Activated CD4-positive, alpha-beta T cell treated with anti-CD3 and anti-CD28 coated beads for 1 hour (primary cell): ENCODE data around the gene NDUFA11.

ENCODE experiments used
- DNase-seq: peaks from one replicate; pipeline ENCODE4 v3.0.0-alpha.2; 2020

The NDUFA11 gene

GRCh38 chr19:5932146-5932545 is 28.6 kb upstream of the NDUFA11 start:
- DNase-seq = no peak

DNA sequence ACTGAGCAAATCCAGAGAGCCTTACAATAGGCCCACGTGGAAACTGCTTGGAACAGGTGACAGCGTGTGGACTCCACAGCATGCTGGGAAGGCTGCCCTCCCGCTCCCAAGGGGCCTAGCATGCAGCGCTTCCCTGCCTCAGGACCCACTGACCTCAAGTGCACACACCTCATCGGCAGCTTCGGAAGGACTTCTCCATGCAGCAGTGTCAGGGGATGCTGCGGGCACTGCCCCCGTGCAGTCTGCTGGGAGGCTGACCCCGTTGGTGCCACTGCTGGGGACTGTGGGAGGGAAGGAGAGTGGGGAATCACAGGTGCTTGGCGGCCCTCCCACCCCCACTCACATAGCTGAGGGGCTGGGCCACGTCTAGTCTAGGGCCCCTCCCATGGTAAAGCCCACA is 27.7 kb upstream of the NDUFA11 start:
- no peak for DNase-seq

DNA sequence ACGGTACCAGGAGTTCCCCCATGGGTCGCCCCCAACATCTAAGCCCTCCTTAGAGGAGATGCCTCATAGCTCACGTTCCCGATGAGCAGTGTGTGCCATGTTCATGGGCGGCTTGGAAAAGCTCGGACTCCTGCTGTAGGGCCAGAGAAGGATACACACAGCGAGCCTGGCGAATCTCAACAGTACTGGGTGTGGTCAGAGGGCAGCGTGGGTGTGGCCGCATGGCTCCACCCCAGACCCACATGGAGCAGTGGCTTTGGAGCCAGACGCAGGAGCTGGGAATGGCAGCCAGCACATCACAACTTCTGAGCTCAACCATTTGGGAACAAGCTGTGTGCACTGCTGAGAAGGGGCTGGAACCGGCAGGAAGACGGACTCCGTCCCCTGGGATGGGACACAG is 26.0 kb upstream of the NDUFA11 start:
- no peak for DNase-seq

DNA sequence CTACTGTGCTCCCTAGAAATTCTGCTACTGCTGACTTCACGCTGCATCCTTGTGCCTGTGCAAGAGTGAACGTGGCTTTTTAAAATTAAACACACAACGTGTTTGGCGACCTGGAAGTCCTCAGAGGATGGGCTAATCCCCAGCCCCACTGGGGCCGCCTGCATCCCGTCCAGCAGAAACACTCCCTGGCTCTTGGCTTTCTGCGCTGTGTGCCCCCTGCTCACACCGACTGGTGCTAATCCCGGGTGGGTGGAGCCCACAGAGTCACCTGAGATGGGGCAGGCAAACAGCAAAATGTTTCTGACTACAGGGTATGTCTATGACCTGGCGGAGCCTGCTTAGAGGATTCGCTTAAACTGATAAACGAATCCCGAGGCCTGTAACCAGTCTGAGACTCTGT is 25.6 kb upstream of the NDUFA11 start:
- DNase-seq = no peak

DNA sequence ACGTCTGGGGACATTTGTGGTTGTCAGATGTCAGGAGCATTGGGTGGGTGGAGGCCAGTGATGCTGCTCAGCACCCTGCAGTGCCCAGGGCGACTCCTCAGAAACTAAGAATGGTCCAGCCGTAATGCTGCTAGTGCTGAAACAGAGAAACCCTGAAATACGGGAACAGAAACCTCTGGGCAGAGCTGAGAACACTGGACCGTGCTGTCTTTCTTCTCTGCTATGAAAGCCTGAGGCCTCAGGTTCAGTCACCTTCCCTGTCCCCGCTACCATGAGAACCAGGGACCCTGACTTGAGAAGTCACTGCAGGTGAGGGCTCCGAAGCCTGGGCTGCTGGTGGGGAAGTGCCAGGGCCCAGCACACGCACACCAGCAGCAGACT is 23.8 kb upstream of the NDUFA11 start:
- no peak for DNase-seq

DNA sequence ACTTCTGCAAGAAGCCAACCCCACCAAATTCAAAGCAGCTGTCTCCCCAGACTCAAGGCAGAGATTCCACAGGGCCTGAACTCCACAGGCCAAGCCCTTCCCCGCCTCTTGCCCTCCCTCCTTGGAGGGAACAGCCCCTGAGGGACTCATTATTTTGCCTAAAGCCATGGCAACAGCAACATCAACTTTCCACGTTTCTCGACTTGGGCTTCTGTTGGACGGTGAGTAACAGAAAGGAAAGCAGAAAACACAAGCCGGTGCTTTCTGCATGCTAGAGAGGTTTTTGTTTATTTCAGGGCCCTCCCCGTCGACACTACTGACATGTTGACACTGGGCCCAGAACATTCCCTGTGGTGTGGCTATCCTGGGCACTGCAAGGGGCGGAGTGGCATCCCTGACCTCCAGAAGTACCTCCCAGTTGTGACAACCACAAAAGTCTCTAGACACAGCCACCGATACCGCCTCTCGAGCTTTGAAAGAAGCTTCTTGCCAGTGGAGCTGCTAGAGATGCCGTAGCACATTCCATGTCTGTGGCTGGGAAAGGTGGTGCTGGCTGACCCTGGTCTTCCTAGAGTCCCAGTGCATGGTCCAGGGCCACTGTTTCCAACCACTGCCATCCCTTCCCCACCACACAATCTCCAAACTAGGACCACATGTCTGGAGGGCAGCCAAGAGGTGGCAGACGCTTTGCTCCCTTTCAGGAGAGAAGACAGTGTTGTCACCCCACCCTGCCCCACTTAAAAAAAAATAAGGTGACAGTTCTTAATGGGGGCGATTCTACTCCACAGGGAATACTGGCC is 23.3 kb upstream of the NDUFA11 start:
- no peak for DNase-seq

- DNase-seq = no peak
These were observed 22.3 kb upstream of the NDUFA11 start for GRCh38 chr19:5925830-5926427.

DNA sequence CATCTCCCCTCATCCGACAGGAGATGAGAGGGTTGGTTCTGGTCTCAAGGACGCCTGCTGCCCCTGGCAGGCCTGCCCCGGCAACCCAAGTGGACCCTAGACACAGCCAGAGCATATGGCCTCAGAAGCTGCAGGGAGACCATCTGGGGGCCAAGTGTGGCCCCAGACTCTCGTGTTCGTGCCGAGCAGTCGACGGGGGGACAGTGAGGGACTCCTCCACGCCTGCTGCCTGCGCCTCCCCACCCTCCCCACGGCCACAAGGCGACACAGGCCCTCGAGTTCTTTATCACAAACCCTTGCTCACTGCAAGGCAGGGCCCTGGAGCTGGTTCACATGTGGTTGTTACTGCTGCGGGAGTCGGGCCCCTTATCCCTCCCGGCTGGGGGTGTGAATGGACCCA is 19.8 kb upstream of the NDUFA11 start:
- no peak for DNase-seq

DNA sequence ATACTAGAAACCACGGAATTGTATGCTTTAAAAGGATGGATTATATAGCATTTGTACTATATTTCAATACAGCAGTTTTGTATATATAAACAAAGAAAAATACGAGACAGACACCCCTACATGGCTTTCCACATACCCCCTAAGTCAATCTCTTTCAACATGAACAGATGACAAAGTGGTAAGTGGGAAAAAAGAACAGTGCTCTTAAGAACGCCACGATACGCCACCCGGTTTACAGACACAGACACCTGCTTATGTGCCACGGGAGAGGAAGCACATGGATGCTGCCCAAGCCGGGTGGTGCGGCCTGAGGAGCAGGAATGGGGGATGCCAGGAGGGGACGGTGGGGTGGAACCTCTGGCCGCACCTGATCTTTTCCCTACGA is 18.6 kb upstream of the NDUFA11 start:
- DNase-seq = no peak

GRCh38 chr19:5921516-5922160 is 18.0 kb upstream of the NDUFA11 start:
- no peak for DNase-seq

- no peak for DNase-seq
These were observed 15.0 kb upstream of the NDUFA11 start for GRCh38 chr19:5918463-5919079.

DNA sequence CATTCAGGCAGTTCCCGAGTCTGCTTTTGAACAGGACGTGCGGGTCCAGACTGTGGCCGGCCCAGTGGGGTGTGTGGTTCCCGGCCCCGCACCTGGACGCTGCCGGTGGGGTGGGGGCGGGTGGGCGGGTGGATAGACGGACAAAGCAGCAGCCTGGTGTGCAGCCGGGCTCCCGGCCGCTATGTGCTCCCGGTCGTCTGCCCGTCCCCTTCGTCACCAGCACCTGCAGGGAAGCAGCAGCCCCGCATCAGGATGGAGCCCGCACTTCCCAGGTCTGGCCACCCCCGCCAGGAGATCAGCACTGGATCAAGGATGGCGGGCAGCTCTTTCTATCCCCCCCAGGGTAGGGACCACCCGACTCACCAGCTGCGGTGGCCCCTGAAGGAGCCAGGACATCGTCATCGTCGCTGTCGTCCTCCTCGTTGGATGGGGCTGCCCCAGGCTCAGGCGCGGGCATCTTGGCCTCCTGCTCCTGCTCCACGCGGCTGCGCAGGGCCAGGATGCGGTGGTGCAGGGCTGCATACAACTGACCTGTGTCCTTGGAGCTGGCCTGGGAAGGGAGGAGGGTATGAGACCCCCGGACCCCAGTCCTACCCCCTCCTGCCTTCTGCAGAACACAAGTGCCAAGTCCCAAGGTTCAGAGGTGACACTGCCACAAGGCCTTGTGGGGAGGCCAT is 14.0 kb upstream of the NDUFA11 start:
- no peak for DNase-seq

DNA sequence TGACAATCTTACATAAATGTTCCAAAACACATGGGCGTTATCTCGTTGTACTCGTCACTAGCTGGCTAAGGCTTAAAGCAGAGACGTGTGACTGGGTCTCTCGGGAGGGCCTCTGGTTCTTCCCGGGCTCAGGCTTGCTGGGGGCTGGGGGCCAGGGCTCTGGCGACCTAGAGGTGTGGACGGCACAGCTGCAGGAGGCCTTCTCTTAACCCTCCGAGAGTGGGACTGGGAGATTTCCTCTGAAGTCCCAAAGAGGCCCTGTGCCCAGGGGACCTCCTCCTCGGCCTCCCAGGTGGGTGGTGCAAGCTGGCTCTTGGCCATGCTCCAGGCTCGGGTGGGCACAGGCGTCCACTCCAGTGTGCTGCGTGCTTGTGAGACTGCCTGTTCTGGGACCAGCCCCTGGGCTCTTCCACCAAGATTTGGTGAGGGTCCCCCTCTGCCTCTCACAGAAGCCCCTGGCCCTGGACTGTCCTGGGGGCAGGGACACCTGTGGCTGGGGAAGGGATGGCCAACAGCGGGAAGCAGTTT is 12.7 kb upstream of the NDUFA11 start:
- no peak for DNase-seq

DNA sequence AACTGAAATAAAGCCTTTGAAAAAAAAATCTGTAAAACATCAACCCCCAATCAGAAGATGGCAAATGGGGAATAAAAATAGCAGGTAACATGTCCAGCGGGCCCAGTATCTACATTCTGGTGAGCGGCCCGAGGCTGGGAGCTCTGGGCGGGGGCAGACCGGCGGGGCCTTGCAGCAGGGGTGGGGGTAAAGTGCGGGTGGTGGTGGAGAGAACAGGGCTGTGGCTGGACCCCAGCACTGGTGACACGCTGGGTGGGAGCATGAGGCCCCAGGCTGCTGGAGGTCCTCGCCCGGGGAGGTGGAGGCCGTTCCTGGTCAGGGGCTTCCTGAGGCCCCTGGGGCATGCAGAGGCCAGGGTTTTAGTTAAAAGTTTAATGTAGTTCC is 12.2 kb upstream of the NDUFA11 start:
- DNase-seq = no peak

DNA sequence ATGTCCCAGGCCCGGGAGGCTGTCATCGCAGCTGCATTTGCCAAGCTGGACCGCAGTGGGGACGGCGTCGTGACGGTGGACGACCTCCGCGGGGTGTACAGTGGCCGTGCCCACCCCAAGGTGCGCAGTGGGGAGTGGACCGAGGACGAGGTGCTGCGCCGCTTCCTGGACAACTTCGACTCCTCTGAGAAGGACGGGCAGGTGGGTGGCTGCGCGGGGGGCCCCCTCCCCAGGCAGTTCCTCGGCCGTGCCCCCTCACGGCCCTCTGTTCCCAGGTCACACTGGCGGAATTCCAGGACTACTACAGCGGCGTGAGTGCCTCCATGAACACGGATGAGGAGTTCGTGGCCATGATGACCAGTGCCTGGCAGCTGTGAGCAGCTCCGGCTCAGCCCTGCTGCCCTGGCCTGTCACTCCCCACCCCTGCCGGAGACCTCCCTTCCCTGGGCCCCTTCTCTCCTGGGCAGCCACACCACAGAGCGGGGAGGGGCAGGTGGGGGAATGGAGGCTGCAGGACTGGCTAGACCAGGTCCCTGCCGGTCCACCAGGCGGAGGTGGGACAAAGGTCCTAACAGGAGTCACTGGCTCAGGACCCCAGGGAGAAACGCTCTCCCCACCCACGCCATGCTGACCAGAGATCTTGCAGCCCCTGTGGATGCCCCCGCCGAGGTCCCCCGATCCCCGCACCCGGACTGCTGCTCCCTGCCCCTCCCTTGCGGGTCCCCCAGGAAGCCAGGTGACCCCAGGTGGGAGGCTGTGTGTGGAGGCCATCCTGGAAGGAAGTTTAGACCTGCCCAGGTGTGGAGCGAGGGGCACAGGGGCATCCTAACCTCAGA is 11.6 kb upstream of the NDUFA11 start:
- DNase-seq = no peak

DNA sequence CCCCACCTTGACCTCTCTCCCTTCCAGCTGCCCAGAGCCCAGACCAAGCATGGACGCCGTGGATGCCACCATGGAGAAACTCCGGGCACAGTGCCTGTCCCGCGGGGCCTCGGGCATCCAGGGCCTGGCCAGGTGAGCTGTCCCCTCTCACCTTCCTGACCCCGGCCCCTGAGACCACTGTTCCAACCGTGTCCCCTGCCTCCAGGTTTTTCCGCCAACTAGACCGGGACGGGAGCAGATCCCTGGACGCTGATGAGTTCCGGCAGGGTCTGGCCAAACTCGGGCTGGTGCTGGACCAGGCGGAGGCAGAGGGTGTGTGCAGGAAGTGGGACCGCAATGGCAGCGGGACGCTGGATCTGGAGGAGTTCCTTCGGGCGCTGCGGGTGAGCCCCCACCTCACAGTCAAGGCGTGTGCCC is 10.8 kb upstream of the NDUFA11 start:
- DNase-seq = no peak

- DNase-seq = no peak
These were observed 10.3 kb upstream of the NDUFA11 start, which contains the start of gene CAPS for GRCh38 chr19:5913739-5914357. TSS of gene CAPS (plus strand) at chr19:5914254. CDS start at chr19:5914407, 153 bp downstream.

DNA sequence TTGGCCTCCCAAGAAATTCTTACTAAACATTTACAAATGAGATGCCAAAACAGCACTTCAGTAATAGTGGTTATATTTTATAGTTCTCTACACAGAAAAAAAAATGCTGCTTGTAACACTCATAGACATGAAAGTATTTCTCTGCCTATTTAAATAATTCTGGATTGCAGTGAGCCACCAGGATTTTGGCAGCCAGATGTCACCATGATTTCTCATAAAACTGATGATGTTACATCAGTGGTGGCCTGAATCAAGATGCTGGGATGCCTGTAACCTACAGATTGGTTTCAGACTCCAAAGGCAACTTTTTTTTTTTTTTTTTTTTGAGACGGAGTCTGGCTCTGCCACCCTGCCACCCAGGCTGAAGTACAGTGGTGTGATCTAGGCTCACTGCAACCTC is 7.8 kb upstream of the NDUFA11 start:
- no peak for DNase-seq

DNA sequence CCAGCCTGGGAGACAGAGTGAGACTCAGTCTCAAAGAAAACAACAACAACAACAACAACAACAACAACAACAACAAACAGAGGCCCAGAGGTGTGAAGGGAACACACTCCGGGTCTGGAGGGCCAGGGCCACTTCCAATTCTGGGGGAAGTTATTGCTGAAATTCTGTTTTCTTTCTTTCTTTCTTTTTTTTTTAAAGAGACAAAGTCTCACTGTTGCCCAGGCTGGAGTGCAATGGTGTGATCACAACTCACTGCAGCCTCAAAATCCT is 7.0 kb upstream of the NDUFA11 start:
- no peak for DNase-seq

DNA sequence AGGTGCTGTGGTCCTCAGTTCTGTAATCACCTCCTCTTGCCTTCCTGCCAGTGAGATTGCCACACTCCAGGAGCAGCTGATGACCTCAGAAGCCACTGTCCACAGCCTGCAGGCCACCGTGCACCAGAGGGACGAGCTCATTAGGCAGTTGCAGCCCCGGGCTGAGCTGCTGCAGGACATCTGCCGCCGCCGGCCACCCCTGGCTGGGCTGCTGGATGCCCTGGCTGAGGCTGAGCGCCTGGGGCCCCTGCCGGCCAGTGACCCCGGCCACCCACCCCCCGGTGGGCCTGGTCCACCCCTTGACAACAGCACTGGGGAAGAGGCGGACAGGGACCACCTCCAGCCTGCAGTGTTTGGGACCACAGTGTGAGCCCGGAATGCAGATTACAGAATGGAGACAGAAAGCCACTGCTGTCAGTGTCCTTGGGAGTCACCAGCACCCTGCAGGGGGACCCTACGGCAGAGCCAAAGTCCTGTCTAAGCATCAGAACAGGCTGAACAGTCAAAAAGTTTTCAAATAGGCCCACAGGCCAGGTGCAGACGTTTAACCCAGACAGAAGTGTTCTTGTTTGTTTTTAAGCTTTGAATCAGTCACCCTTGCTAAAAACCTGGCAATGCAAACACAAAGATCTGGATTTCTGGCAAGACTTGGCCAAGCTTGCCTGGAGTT is 5.3 kb upstream of the NDUFA11 start:
- no peak for DNase-seq

DNA sequence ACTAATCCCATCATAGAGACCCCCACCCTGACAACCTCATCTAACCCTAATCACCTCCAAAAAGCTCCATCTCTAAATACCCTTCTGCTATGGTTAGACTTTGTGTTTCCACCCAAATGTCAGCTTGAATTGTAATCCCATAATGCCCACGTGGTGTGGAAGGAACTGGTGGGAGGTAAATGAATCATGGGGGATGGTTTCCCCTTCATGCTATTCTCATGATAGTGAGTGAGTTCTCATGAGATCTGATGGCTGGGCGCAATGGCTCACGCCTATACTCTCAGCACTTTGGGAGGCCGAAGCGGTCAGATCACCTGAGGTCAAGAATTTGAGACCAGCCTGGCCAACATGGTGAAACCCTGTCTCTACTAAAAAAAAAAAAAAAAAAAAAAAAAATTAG is 3.7 kb upstream of the NDUFA11 start:
- no peak for DNase-seq
